GM21367 (cell line): ENCODE measurements around the gene PCDHB3.
"Not testable (repeated sequence)": the region's sequence is repeated elsewhere in the genome, so short reads cannot be mapped to it uniquely, and the experiment has no call there.

Experiments used
- ATAC-seq: cut with Tn5 transposase; IDR thresholded peaks from one replicate; pipeline ENCODE4 v1.9.1; 2021; ENCODE audit not compliant: unreplicated experiment

Gene PCDHB3

DNA sequence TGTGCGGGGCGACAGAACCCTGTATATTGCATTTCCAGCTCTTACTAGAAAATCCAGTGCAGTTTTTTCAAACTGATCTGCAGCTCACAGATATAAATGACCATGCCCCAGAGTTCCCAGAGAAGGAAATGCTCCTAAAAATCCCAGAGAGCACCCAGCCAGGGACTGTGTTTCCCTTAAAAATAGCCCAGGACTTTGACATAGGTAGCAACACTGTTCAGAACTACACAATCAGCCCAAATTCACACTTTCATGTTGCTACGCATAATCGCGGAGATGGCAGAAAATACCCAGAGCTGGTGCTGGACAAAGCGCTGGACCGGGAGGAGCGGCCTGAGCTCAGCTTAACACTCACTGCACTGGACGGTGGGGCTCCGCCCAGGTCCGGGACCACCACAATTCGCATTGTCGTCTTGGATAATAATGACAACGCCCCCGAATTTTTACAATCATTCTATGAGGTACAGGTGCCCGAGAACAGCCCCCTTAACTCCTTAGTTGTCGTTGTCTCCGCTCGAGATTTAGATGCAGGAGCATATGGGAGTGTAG is 35.5 kb downstream of the PCDHB3 start:
- no peak for ATAC-seq

DNA sequence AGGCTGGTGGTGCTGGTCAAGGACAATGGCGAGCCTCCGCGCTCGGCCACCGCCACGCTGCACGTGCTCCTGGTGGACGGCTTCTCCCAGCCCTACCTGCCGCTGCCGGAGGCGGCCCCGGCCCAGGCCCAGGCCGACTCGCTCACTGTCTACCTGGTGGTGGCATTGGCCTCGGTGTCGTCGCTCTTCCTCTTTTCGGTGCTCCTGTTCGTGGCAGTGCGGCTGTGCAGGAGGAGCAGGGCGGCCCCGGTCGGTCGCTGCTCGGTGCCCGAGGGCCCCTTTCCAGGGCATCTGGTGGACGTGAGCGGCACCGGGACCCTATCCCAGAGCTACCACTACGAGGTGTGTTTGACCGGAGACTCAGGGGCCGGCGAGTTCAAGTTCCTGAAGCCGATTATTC is 37.1 kb downstream of the PCDHB3 start:
- ATAC-seq = not testable (repeated sequence)

DNA sequence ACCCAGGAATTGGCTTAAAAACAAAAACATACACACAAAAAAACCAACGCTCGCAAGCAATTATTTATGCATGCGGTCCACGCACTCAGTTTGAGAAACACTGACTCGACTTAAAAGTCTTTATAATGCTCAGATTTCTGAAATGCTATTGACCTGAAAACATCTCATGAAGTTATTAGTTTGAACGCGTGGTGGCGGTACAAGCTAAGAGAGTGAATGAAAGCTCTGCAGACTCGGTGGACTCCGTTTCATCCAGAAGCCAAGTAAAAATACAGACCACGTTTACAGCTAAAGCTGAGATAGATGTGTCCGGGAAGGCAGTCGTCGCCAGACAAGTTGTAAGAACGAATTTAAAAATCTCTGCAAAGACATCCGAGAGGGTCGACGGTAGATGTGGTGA is 49.5 kb downstream of the PCDHB3 start, which contains the start of gene PCDHB6:
PCDHB6 (plus strand) TSS at position 246 of the 400 bp plus-strand sequence. CDS start 201 bp downstream, outside the sequence.
- ATAC-seq = no peak

- ATAC-seq = no peak
Measured at GRCh38 chr5:141150224-141150992, 50.1 kb downstream of the PCDHB3 start.

DNA sequence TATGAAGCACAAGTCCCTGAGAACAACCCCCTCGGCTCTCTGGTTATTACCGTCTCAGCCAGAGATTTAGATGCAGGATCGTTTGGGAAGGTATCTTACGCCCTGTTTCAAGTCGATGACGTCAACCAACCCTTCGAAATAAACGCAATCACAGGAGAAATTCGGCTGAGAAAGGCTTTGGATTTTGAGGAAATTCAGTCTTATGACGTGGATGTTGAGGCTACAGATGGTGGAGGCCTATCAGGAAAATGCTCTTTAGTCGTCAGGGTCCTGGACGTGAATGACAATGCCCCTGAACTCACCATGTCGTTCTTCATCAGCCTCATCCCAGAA is 50.7 kb downstream of the PCDHB3 start:
- no peak for ATAC-seq

- ATAC-seq = not testable (repeated sequence)
Measured at GRCh38 chr5:141151632-141152031, 51.4 kb downstream of the PCDHB3 start.

DNA sequence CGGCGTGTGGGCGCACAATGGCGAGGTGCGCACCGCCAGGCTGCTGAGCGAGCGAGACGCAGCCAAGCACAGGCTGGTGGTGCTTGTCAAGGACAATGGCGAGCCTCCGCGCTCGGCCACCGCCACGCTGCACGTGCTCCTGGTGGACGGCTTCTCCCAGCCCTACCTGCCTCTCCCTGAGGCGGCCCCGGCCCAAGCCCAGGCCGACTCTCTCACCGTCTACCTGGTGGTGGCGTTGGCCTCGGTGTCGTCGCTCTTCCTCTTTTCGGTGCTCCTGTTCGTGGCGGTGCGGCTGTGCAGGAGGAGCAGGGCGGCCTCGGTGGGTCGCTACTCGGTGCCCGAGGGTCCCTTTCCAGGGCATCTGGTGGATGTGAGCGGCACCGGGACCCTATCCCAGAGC is 51.8 kb downstream of the PCDHB3 start:
- not testable (repeated sequence) for ATAC-seq
